Neural crest cell (in vitro differentiated cells): ENCODE data around the gene CEMIP. TPM values are rescaled to one million over a fixed set of nuclear protein-coding genes. Genes with fewer than 3 reads are reported as not detected.

Experiments
- DNase-seq: peaks from one replicate; pipeline ENCODE4 v3.0.0; 2021; ENCODE audit warnings: low read depth, mixed read lengths, low spot score
- H3K27ac Mint-ChIP-seq: one replicate; pipeline ENCODE4 v1.8.0; 2021; ENCODE audit warnings: mild to moderate bottlenecking, mixed read lengths; ENCODE audit not compliant: unreplicated experiment
- H3K27me3 Mint-ChIP-seq: 2 replicates; pipeline ENCODE4 v1.8.0; 2021; ENCODE audit warnings: low read depth, mild to moderate bottlenecking, mixed read lengths
- H3K36me3 Mint-ChIP-seq: 2 replicates; pipeline ENCODE4 v1.8.0; 2021; ENCODE audit warnings: low read depth, mild to moderate bottlenecking, mixed read lengths
- H3K4me1 Mint-ChIP-seq: 2 replicates; pipeline ENCODE4 v1.8.0; 2021; ENCODE audit warnings: mixed read lengths
- H3K4me3 Mint-ChIP-seq: one replicate; pipeline ENCODE4 v1.8.0; 2021; ENCODE audit warnings: mild to moderate bottlenecking, mixed read lengths
- H3K9me3 Mint-ChIP-seq: 2 replicates; pipeline ENCODE4 v1.8.0; 2021; ENCODE audit warnings: mixed read lengths
- CTCF ChIP-seq: fragments of 200-600 bp; sonication (generic); conservative IDR thresholded peaks from 2 replicates; pipeline ENCODE4 v1.5.0; 2021; ENCODE audit warnings: antibody characterized with exemption, mild to moderate bottlenecking
- total RNA-seq: library from RNA; stranded (reverse); gene quantifications from 2 replicates; pipeline ENCODE4 v1.2.1, GENCODE V29; 2021

CEMIP gene
- total RNA-seq, 1 donor from 2014 or later: 0.33 TPM

- no peak for DNase-seq
- H3K27me3 Mint-ChIP-seq: no peaks in the 10 kb centered on the region
- H3K27ac Mint-ChIP-seq: no peak overlapping the region
- no peaks in the 10 kb centered on the region for H3K36me3 Mint-ChIP-seq
- no peak for TF ChIP-seq CTCF
- H3K4me1 Mint-ChIP-seq: peaks cover 11% of the 10 kb centered on the region
- H3K9me3 Mint-ChIP-seq: no peaks in the 10 kb centered on the region
- H3K4me3 Mint-ChIP-seq: no peak overlapping the region
Observed at GRCh38 chr15:80834402-80834801, 55.2 kb downstream of the CEMIP start.

GRCh38 chr15:80834906-80835305 is 55.7 kb downstream of the CEMIP start:
- no peaks in the 10 kb centered on the region for H3K9me3 Mint-ChIP-seq
- TF ChIP-seq CTCF: no peak
- H3K27me3 Mint-ChIP-seq: no peaks in the 10 kb centered on the region
- H3K4me3 Mint-ChIP-seq: no peak overlapping the region
- H3K4me1 Mint-ChIP-seq: peaks cover 11% of the 10 kb centered on the region
- DNase-seq: no peak
- H3K36me3 Mint-ChIP-seq: no peaks in the 10 kb centered on the region
- no peak overlapping the region for H3K27ac Mint-ChIP-seq

GRCh38 chr15:80835336-80835735 is 56.2 kb downstream of the CEMIP start:
- H3K4me1 Mint-ChIP-seq: peaks cover 11% of the 10 kb centered on the region
- H3K36me3 Mint-ChIP-seq: no peaks in the 10 kb centered on the region
- TF ChIP-seq CTCF: peak; percentile 22
- H3K9me3 Mint-ChIP-seq: no peaks in the 10 kb centered on the region
- no peak overlapping the region for H3K27ac Mint-ChIP-seq
- H3K4me3 Mint-ChIP-seq: no peak overlapping the region
- H3K27me3 Mint-ChIP-seq: no peaks in the 10 kb centered on the region
- no peak for DNase-seq

GRCh38 chr15:80836223-80836622 is 57.1 kb downstream of the CEMIP start:
- no peak overlapping the region for H3K4me3 Mint-ChIP-seq
- TF ChIP-seq CTCF: no peak
- DNase-seq: no peak
- H3K27ac Mint-ChIP-seq: no peak overlapping the region
- no peaks in the 10 kb centered on the region for H3K9me3 Mint-ChIP-seq
- peaks cover 11% of the 10 kb centered on the region for H3K4me1 Mint-ChIP-seq
- no peaks in the 10 kb centered on the region for H3K36me3 Mint-ChIP-seq
- no peaks in the 10 kb centered on the region for H3K27me3 Mint-ChIP-seq

GRCh38 chr15:80837006-80837405 is 57.8 kb downstream of the CEMIP start:
- no peaks in the 10 kb centered on the region for H3K9me3 Mint-ChIP-seq
- no peak for DNase-seq
- H3K4me3 Mint-ChIP-seq: no peak overlapping the region
- peaks cover 11% of the 10 kb centered on the region for H3K4me1 Mint-ChIP-seq
- H3K27ac Mint-ChIP-seq: no peak overlapping the region
- H3K36me3 Mint-ChIP-seq: no peaks in the 10 kb centered on the region
- H3K27me3 Mint-ChIP-seq: no peaks in the 10 kb centered on the region
- no peak for TF ChIP-seq CTCF

GRCh38 chr15:80838012-80838411 is 58.8 kb downstream of the CEMIP start:
- no peak for DNase-seq
- Mint-ChIP-seq H3K4me1 (peaks cover 11% of the 10 kb centered on the region), H3K9me3 (no peaks in the 10 kb centered on the region), H3K36me3 (no peaks in the 10 kb centered on the region), H3K27me3 (no peaks in the 10 kb centered on the region), H3K27ac (peak overlapping the region; percentile 40), H3K4me3 (no peak overlapping the region)
- no peak for TF ChIP-seq CTCF
